Gastroesophageal sphincter (tissue), 3 donors: ENCODE results near the gene NR3C2.

Experiments used
- CTCF ChIP-seq, 4 experiments: fragments of 200-600 bp in 2 of 4; fragments of 450-650 bp in 2 of 4; sonication (generic) in 1 of 4; IDR thresholded peaks; one replicate each; pipeline ENCODE4 v1.5.1; 2017 to 2019; ENCODE audit warnings: antibody characterized with exemption in 4 of 4, mild to moderate bottlenecking in 2 of 4, moderate library complexity in 2 of 4
- POLR2A ChIP-seq, 2 donors: fragments of 450-650 bp; IDR thresholded peaks; one replicate each; pipeline ENCODE4 v1.6.1; 2017; ENCODE audit warnings: antibody characterized with exemption in 2 of 2, mild to moderate bottlenecking in 2 of 2, moderate library complexity in 1 of 2
- POLR2AphosphoS5 ChIP-seq: sonication (generic); formaldehyde crosslinking; IDR thresholded peaks from one replicate; pipeline ENCODE4 v1.6.1; 2017; ENCODE audit warnings: antibody characterized with exemption

- TF ChIP-seq CTCF (IDR thresholded peaks at IDR 0.05) (no peak), POLR2A (IDR thresholded peaks at IDR 0.05) (no peak), POLR2AphosphoS5 (no peak)
Measured at GRCh38 chr4:148069895-148070178, 372.4 kb downstream of the NR3C2 start.
